GM11168 (cell line): Measurements from ENCODE around the gene ZFYVE21.

Source experiments
- in situ Hi-C: fragments of 300-500 bp; cut with MboI; formaldehyde crosslinking; loops from one replicate; pipeline ENCODE4 v1.12.0; 2022; ENCODE audit warnings: low sequenced_read_pairs; ENCODE audit not compliant: unreplicated experiment

ZFYVE21 gene

GRCh38 chr14:103715052-103716000 is at the start of gene ZFYVE21, which contains the start of gene XRCC3:
Gene ZFYVE21, plus strand, starts transcription at chr14:103715810. Its CDS starts 32 bp downstream, at chr14:103715842.
Gene XRCC3, minus strand, starts transcription at chr14:103715451. Its CDS starts 4,364 bp downstream, at chr14:103711087.
- in situ Hi-C loops, result no loop called here

GRCh38 chr14:103667671-103668070 is 47.9 kb upstream of the ZFYVE21 start:
- in situ Hi-C loops, result no loop called here

- in situ Hi-C loops, result no loop called here
These were observed 47.5 kb upstream of the ZFYVE21 start for GRCh38 chr14:103668117-103668516.

GRCh38 chr14:103669370-103669769 is 46.2 kb upstream of the ZFYVE21 start:
- in situ Hi-C loops, result no loop called here

- in situ Hi-C loops, result no loop called here
These were observed 43.7 kb upstream of the ZFYVE21 start for GRCh38 chr14:103671911-103672310.

GRCh38 chr14:103675957-103676356 is 39.7 kb upstream of the ZFYVE21 start:
- in situ Hi-C loops, result loop anchor here (25.0 kb wide), 1 partner anchor 89 kb away; no protein-coding TSS in a partner anchor

GRCh38 chr14:103676881-103677675 is 38.5 kb upstream of the ZFYVE21 start:
- in situ Hi-C loops, result loop anchor here (25.0 kb wide), 1 partner anchor 90 kb away; no protein-coding TSS in a partner anchor

GRCh38 chr14:103679351-103679750 is 36.3 kb upstream of the ZFYVE21 start:
- in situ Hi-C loops, result loop anchor here (25.0 kb wide), 1 partner anchor 92 kb away; no protein-coding TSS in a partner anchor

GRCh38 chr14:103680491-103681231 is 34.9 kb upstream of the ZFYVE21 start:
- in situ Hi-C loops, result loop anchor here (25.0 kb wide), 1 partner anchor 93 kb away; no protein-coding TSS in a partner anchor

GRCh38 chr14:103683139-103683538 is 32.5 kb upstream of the ZFYVE21 start:
- in situ Hi-C loops, result loop anchor here (25.0 kb wide), 1 partner anchor 96 kb away; no protein-coding TSS in a partner anchor

GRCh38 chr14:103684471-103684870 is 31.1 kb upstream of the ZFYVE21 start:
- in situ Hi-C loops, result loop anchor here (25.0 kb wide), 1 partner anchor 97 kb away; no protein-coding TSS in a partner anchor

GRCh38 chr14:103684871-103685270 is 30.7 kb upstream of the ZFYVE21 start:
- in situ Hi-C loops, result loop anchor here (25.0 kb wide), 1 partner anchor 98 kb away; no protein-coding TSS in a partner anchor

GRCh38 chr14:103685276-103686211 is 30.1 kb upstream of the ZFYVE21 start:
- in situ Hi-C loops, result loop anchor here (25.0 kb wide), 1 partner anchor 98 kb away; no protein-coding TSS in a partner anchor

GRCh38 chr14:103686831-103687485 is 28.7 kb upstream of the ZFYVE21 start:
- in situ Hi-C loops, result loop anchor here (25.0 kb wide), 1 partner anchor 100 kb away; no protein-coding TSS in a partner anchor

GRCh38 chr14:103687712-103688111 is 27.9 kb upstream of the ZFYVE21 start:
- in situ Hi-C loops, result loop anchor here (25.0 kb wide), 1 partner anchor 100 kb away; no protein-coding TSS in a partner anchor

GRCh38 chr14:103688441-103688840 is 27.2 kb upstream of the ZFYVE21 start:
- in situ Hi-C loops, result loop anchor here (25.0 kb wide), 1 partner anchor 101 kb away; no protein-coding TSS in a partner anchor
